ENCODE results near the gene ATP11A. TPM values are rescaled to one million over a fixed set of nuclear protein-coding genes. Genes with fewer than 3 reads are reported as not detected.
"Not testable (repeated sequence)": the region's sequence is repeated elsewhere in the genome, so short reads cannot be mapped to it uniquely, and the experiment has no call there.

Gene ATP11A
- total RNA-seq, 2 experiments from 2014 or later: 63.1 to 68.4 TPM

- Mint-ChIP-seq H3K27me3 (no peaks in the 10 kb centered on the region), H3K36me3 (ENCODE audit: low read depth) (peaks cover 50% of the 10 kb centered on the region), H3K4me1 (no peaks in the 10 kb centered on the region), H3K9me3 (peaks cover 4% of the 10 kb centered on the region), H3K4me3 (no peak overlapping the region), H3K27ac (no peak overlapping the region)
- ChIA-PET POLR2A (no interaction called here), CTCF (no interaction called here)
- DNase-seq: no peak
Measured at GRCh38 chr13:112857914-112858490, 168.2 kb downstream of the ATP11A start.

GRCh38 chr13:112859128-112859816, 169.4 kb downstream of the ATP11A start:
- ChIA-PET CTCF (interaction anchor here (0.6 kb wide), 1 partner anchor 132 kb away, joined by 3 read pairs; no protein-coding TSS in a partner anchor), POLR2A (no interaction called here)
- DNase-seq: no peak
- no peaks in the 10 kb centered on the region for H3K27me3 Mint-ChIP-seq
- H3K4me1 Mint-ChIP-seq: no peaks in the 10 kb centered on the region
- peaks cover 4% of the 10 kb centered on the region for H3K9me3 Mint-ChIP-seq
- H3K27ac Mint-ChIP-seq: no peak overlapping the region
- peaks cover 43% of the 10 kb centered on the region for H3K36me3 Mint-ChIP-seq (ENCODE audit: low read depth)
- no peak overlapping the region for H3K4me3 Mint-ChIP-seq

- H3K27ac Mint-ChIP-seq: no peak overlapping the region
- CTCF ChIA-PET: interaction anchor here (0.6 to 1.0 kb wide), 2 partner anchors 9 to 133 kb away, joined by 3 read pairs; no protein-coding TSS in a partner anchor
- no peak for DNase-seq
- peaks cover 4% of the 10 kb centered on the region for H3K9me3 Mint-ChIP-seq
- no peaks in the 10 kb centered on the region for H3K4me1 Mint-ChIP-seq
- no peaks in the 10 kb centered on the region for H3K27me3 Mint-ChIP-seq
- peaks cover 42% of the 10 kb centered on the region for H3K36me3 Mint-ChIP-seq (ENCODE audit: low read depth)
- H3K4me3 Mint-ChIP-seq: no peak overlapping the region
- POLR2A ChIA-PET: no interaction called here
Measured at GRCh38 chr13:112859817-112860190, 170.0 kb downstream of the ATP11A start.

- DNase-seq: no peak
Measured at GRCh38 chr13:112861876-112862615, 172.2 kb downstream of the ATP11A start.

DNA sequence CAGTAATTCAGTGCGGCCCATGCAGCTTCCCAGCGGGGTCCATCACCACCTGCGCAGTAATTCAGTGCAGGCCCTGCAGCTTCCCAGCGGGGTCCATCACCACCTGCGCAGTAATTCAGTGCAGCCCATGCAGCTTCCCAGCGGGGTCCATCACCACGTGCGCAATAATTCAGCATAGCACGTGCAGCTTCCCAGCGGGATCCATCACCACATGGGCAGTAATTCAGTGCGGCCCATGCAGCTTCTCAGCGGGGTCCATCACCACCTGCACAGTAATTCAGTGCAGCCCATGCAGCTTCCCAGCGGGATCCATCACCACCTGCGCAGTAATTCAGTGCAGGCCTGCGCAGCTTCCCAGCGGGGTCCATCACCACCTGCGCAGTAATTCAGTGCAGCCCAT, 173.5 kb downstream of the ATP11A start:
- DNase-seq, H3K4me3 Mint-ChIP-seq, H3K4me1 Mint-ChIP-seq, CTCF ChIA-PET, H3K27me3 Mint-ChIP-seq, H3K9me3 Mint-ChIP-seq, H3K27ac Mint-ChIP-seq, POLR2A ChIA-PET: not testable (repeated sequence)
- H3K36me3 Mint-ChIP-seq (ENCODE audit: low read depth): peaks cover 51% of the 10 kb centered on the region

More at GRCh38 chr13:112861876-112862615, 172.2 kb downstream of the ATP11A start:
- CTCF ChIA-PET: no interaction called here
- POLR2A ChIA-PET: no interaction called here
- no peaks in the 10 kb centered on the region for H3K4me1 Mint-ChIP-seq
- peaks cover 4% of the 10 kb centered on the region for H3K9me3 Mint-ChIP-seq
- peaks cover 46% of the 10 kb centered on the region for H3K36me3 Mint-ChIP-seq (ENCODE audit: low read depth)
- H3K4me3 Mint-ChIP-seq: no peak overlapping the region
- no peak overlapping the region for H3K27ac Mint-ChIP-seq
- H3K27me3 Mint-ChIP-seq: no peaks in the 10 kb centered on the region

DNA sequence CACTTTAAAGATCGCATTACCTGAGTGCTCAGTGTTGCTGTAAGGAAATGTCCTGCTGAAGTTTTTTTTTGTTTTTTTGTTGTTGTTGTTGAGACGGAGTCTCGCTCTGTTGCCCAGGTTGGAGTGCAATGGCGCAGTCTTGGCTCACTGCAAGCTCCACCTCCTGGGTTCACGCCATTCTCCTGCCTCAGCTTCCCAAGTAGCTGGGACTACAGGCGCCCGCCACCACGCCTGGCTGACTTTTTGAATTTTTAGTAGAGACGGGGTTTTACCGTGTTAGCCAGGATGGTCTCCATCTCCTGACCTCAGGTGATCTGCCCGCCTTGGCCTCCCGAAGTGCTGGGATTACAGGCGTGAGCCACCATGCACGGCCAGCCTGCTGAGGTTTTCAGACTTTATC, 175.6 kb downstream of the ATP11A start:
- H3K27ac Mint-ChIP-seq, H3K27me3 Mint-ChIP-seq, DNase-seq, H3K4me3 Mint-ChIP-seq, H3K4me1 Mint-ChIP-seq, POLR2A ChIA-PET, H3K9me3 Mint-ChIP-seq: not testable (repeated sequence)
- H3K36me3 Mint-ChIP-seq (ENCODE audit: low read depth): peaks cover 50% of the 10 kb centered on the region
- CTCF ChIA-PET: interaction anchor here (1.0 to 1.5 kb wide), 2 partner anchors 9 to 22 kb away, joined by 3 to 4 read pairs; no protein-coding TSS in a partner anchor

DNA sequence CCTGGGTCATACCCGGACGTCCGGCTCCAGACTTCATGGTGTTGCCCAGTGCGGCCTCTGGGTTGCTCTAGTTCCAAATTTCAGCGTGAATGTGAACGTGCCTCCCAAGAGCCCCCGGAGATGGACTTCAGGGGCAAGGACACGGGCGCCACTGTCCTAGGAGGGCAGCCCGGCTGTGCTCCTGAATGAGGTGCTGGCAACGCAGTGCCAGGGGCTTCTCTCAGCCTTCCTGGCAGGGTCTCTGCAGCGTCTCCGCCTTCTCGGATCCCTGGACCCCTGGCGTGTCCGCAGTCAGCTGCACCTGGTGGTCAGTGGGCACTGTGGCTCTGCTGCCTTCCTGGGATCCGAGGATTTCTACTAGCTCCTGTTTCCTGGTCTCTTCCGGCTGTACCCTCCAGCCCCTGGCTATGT, 177.5 kb downstream of the ATP11A start:
- peaks cover 4% of the 10 kb centered on the region for H3K4me1 Mint-ChIP-seq
- no peak overlapping the region for H3K4me3 Mint-ChIP-seq
- no peaks in the 10 kb centered on the region for H3K27me3 Mint-ChIP-seq
- no peak for DNase-seq
- H3K36me3 Mint-ChIP-seq (ENCODE audit: low read depth): peaks cover 44% of the 10 kb centered on the region
- ChIA-PET CTCF (interaction anchor here (0.9 kb wide), 1 partner anchor 11 kb away, joined by 3 read pairs; no protein-coding TSS in a partner anchor), POLR2A (no interaction called here)
- H3K27ac Mint-ChIP-seq: no peak overlapping the region
- H3K9me3 Mint-ChIP-seq: peaks cover 8% of the 10 kb centered on the region

- H3K4me1 Mint-ChIP-seq: peaks cover 8% of the 10 kb centered on the region
- DNase-seq: no peak
- no peaks in the 10 kb centered on the region for H3K27me3 Mint-ChIP-seq
- peaks cover 8% of the 10 kb centered on the region for H3K9me3 Mint-ChIP-seq
- CTCF ChIA-PET: interaction anchor here (1.1 kb wide), 1 partner anchor 8 kb away, joined by 3 read pairs; no protein-coding TSS in a partner anchor
- POLR2A ChIA-PET: no interaction called here
- H3K36me3 Mint-ChIP-seq (ENCODE audit: low read depth): peaks cover 44% of the 10 kb centered on the region
- no peak overlapping the region for H3K27ac Mint-ChIP-seq
- H3K4me3 Mint-ChIP-seq: no peak overlapping the region
Measured at GRCh38 chr13:112868308-112868707, 178.5 kb downstream of the ATP11A start.

- peaks cover 13% of the 10 kb centered on the region for H3K9me3 Mint-ChIP-seq
Measured at GRCh38 chr13:112869202-112870050, 179.6 kb downstream of the ATP11A start.

GRCh38 chr13:112870051-112870331, 180.2 kb downstream of the ATP11A start:
- Mint-ChIP-seq H3K27ac (no peak overlapping the region), H3K36me3 (ENCODE audit: low read depth) (peaks cover 54% of the 10 kb centered on the region), H3K27me3 (no peaks in the 10 kb centered on the region), H3K4me1 (peaks cover 16% of the 10 kb centered on the region), H3K9me3 (peaks cover 13% of the 10 kb centered on the region), H3K4me3 (no peak overlapping the region)
- ChIA-PET CTCF (no interaction called here), POLR2A (no interaction called here)
- DNase-seq: no peak

More at GRCh38 chr13:112869202-112870050, 179.6 kb downstream of the ATP11A start:
- Mint-ChIP-seq H3K36me3 (ENCODE audit: low read depth) (peaks cover 51% of the 10 kb centered on the region), H3K4me3 (no peak overlapping the region), H3K27ac (no peak overlapping the region), H3K4me1 (peaks cover 14% of the 10 kb centered on the region), H3K27me3 (no peaks in the 10 kb centered on the region)
- ChIA-PET POLR2A (no interaction called here), CTCF (interaction anchor here (1.1 kb wide), 1 partner anchor 9 kb away, joined by 3 read pairs; no protein-coding TSS in a partner anchor)
- DNase-seq: no peak

DNA sequence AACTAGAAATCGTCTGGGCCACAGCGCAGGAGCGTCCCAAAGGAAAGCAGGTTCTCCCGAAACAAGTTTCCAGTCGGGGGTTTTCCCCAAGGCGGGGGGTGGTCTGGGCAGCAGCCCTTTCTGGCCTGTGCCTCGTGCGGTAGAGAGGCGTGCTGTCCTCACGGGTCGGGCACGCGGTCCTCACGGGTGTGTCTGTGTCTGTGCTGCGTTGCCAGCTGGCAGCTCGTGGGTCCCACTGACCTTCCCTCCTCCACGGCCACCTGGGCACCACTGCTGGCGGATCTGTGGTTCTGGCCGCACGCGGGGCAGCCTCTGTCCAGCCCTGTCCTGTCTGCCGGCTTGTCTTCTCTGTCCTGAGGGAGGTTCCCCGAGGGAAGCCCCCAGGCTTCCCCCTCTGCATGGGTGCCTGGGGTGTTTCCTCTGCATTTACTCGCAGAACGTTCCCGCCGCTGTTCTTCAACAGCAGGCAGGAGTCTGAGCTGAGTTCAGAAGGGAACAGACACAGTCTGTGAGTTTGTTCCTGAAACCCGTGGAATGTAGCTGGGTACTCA, 181.0 kb downstream of the ATP11A start:
- H3K4me3 Mint-ChIP-seq: no peak overlapping the region
- CTCF ChIA-PET: no interaction called here
- peaks cover 13% of the 10 kb centered on the region for H3K9me3 Mint-ChIP-seq
- H3K4me1 Mint-ChIP-seq: peaks cover 20% of the 10 kb centered on the region
- no peaks in the 10 kb centered on the region for H3K27me3 Mint-ChIP-seq
- H3K27ac Mint-ChIP-seq: no peak overlapping the region
- H3K36me3 Mint-ChIP-seq (ENCODE audit: low read depth): peaks cover 57% of the 10 kb centered on the region
- POLR2A ChIA-PET: no interaction called here
- no peak for DNase-seq

- Mint-ChIP-seq H3K4me3 (no peak overlapping the region), H3K27me3 (no peaks in the 10 kb centered on the region), H3K27ac (no peak overlapping the region), H3K4me1 (peaks cover 20% of the 10 kb centered on the region), H3K9me3 (peaks cover 13% of the 10 kb centered on the region), H3K36me3 (ENCODE audit: low read depth) (peaks cover 53% of the 10 kb centered on the region)
- CTCF ChIA-PET: no interaction called here
- POLR2A ChIA-PET: no interaction called here
- no peak for DNase-seq
Measured at GRCh38 chr13:112871742-112872141, 181.9 kb downstream of the ATP11A start.

Data from activated CD4-positive, alpha-beta T cell treated with anti-CD3 and anti-CD28 coated beads, Interleukin-2, amount 10 ng/mL, durations not matched to agents 7 days and 5 days (primary cell).